Body of pancreas (tissue), 4 donors: ENCODE data around the gene WBP2NL.

Experiments used
- CTCF ChIP-seq, 7 experiments: fragments of 450-650 bp in 4 of 7; fragments of 200-600 bp in 3 of 7; sonication (generic) in 3 of 7; IDR thresholded peaks; one replicate each; pipeline ENCODE4 v1.5.1; 2016 to 2019; ENCODE audit warnings: antibody characterized with exemption in 7 of 7
- POLR2A ChIP-seq, 3 donors: fragments of 450-650 bp; IDR thresholded peaks; one replicate each; pipeline ENCODE4 v1.6.1; 2016; ENCODE audit warnings: antibody characterized with exemption in 3 of 3, mild to moderate bottlenecking in 2 of 3

- TF ChIP-seq POLR2A (IDR thresholded peaks at IDR 0.05) = no peak
- TF ChIP-seq CTCF (IDR thresholded peaks at IDR 0.05) = no peak
Observed at GRCh38 chr22:41952713-41953112, 45.9 kb upstream of the WBP2NL start.
